Measurements from ENCODE around the gene FAM229A.

Gene FAM229A

GRCh38 chr1:32346532-32347157 lies 15.6 kb downstream of the FAM229A start:
- no peak for DNase-seq

GRCh38 chr1:32345289-32345827 lies 16.9 kb downstream of the FAM229A start:
- peak in 1 of 4 experiments; percentile 31 for DNase-seq

- DNase-seq: no peak
Observed at GRCh38 chr1:32342704-32343103, 19.6 kb downstream of the FAM229A start.

GRCh38 chr1:32341971-32342370 lies 20.3 kb downstream of the FAM229A start:
- no peak for DNase-seq

- DNase-seq: no peak
Observed at GRCh38 chr1:32341186-32341757, 21.0 kb downstream of the FAM229A start.

- peak; percentile 90 to 96 (median 92) for DNase-seq
Observed at GRCh38 chr1:32339363-32339978, 22.8 kb downstream of the FAM229A start.

- DNase-seq: no peak
Observed at GRCh38 chr1:32338637-32339145, 23.6 kb downstream of the FAM229A start.

GRCh38 chr1:32337855-32338636 lies 24.2 kb downstream of the FAM229A start:
- DNase-seq: peak; percentile 84 to 90 (median 89)

GRCh38 chr1:32336963-32337675 lies 25.2 kb downstream of the FAM229A start:
- DNase-seq: peak; percentile 94 to 97 (median 95)

- no peak for DNase-seq
Observed at GRCh38 chr1:32336591-32336932, 25.7 kb downstream of the FAM229A start.

GRCh38 chr1:32335790-32336590 lies 26.3 kb downstream of the FAM229A start, which contains the start of gene MARCKSL1:
TSS of gene MARCKSL1 (minus strand) at chr1:32336233. CDS start at chr1:32336033, 200 bp downstream.
- peak; percentile 56 to 87 (median 74) for DNase-seq

- DNase-seq: peak in 1 of 4 experiments; percentile 18
Observed at GRCh38 chr1:32335535-32335789, 26.8 kb downstream of the FAM229A start.

GRCh38 chr1:32334864-32335534 lies 27.3 kb downstream of the FAM229A start:
- peak; percentile 57 to 82 (median 65) for DNase-seq

GRCh38 chr1:32334274-32334861 lies 27.9 kb downstream of the FAM229A start:
- DNase-seq: no peak

GRCh38 chr1:32333251-32333963 lies 28.9 kb downstream of the FAM229A start:
- DNase-seq: no peak

- DNase-seq: no peak
Observed at GRCh38 chr1:32332290-32333079, 29.8 kb downstream of the FAM229A start.

GRCh38 chr1:32331549-32331948 lies 30.7 kb downstream of the FAM229A start:
- no peak for DNase-seq

GRCh38 chr1:32330558-32331151 lies 31.6 kb downstream of the FAM229A start:
- no peak for DNase-seq
